Measurements from ENCODE around the gene ARID1A. TPM values are rescaled to one million over a fixed set of nuclear protein-coding genes. Genes with fewer than 3 reads are reported as not detected.

ARID1A gene
- total and polyA plus RNA-seq, 7 donors = 7.2 to 47.1 (median 22.7) TPM

- Histone ChIP-seq H3K9me3 (no peaks in the 10 kb centered on the region), H3K36me3 (no peaks in the 10 kb centered on the region), H3K4me1 (peaks cover 11 to 50% (median 36%) of the 10 kb centered on the region in 4 donors), H3K27me3 (no peaks in the 10 kb centered on the region), H3K4me3 (peak overlapping the region; percentile 44 to 58 (median 54)), H3K27ac (peak overlapping the region; percentile 96 to 99 (median 99))
- DNase-seq = no peak
- TF ChIP-seq POLR2A (IDR thresholded peaks at IDR 0.05) = peak in 1 of 2 donors; percentile 19
- peak in 2 of 4 donors; percentile 13 to 36 for TF ChIP-seq EP300 (IDR thresholded peaks at IDR 0.05)
- TF ChIP-seq POLR2AphosphoS5 (IDR thresholded peaks at IDR 0.05) = peak; percentile 7 to 87 (median 70)
- no peak for TF ChIP-seq CTCF (IDR thresholded peaks at IDR 0.05)
- intact Hi-C loops (cut with DNase I) = loop anchor here (10.0 kb wide), 1 partner anchor 171 kb away; the partner anchor contains the start of gene SFN
- 42 to 50% methylated on average over 7 of the region's 7 CpGs for WGBS, 2 donors
These were observed 1.9 kb upstream of the ARID1A start for GRCh38 chr1:26693599-26694572.

- peak overlapping the region; percentile 96 to 99 (median 99) for H3K27ac ChIP-seq
- intact Hi-C loops (cut with DNase I) = loop anchor here (10.0 kb wide), 1 partner anchor 170 kb away; the partner anchor contains the start of gene SFN
- DNase-seq = no peak
- no peaks in the 10 kb centered on the region for H3K27me3 ChIP-seq
- peaks cover 11 to 60% (median 45%) of the 10 kb centered on the region in 4 donors for H3K4me1 ChIP-seq
- H3K4me3 ChIP-seq = peak overlapping the region; percentile 89 to 98 (median 96)
- H3K36me3 ChIP-seq = no peaks in the 10 kb centered on the region
- 6% methylated on average over 14 of the region's 14 CpGs for WGBS, 2 donors
- TF ChIP-seq POLR2A (IDR thresholded peaks at IDR 0.05) (no peak), POLR2AphosphoS5 (IDR thresholded peaks at IDR 0.05) (no peak), CTCF (IDR thresholded peaks at IDR 0.05) (no peak), EP300 (IDR thresholded peaks at IDR 0.05) (no peak)
- no peaks in the 10 kb centered on the region for H3K9me3 ChIP-seq
These were observed 1.0 kb upstream of the ARID1A start for GRCh38 chr1:26694638-26695355.

GRCh38 chr1:26696119-26696653 lies 371 bp downstream of the ARID1A start:
- peak overlapping the region; percentile 89 to 98 (median 96) for H3K4me3 ChIP-seq
- no peaks in the 10 kb centered on the region for H3K27me3 ChIP-seq
- H3K4me1 ChIP-seq = peaks cover 11 to 65% (median 56%) of the 10 kb centered on the region in 4 donors
- peak overlapping the region; percentile 96 to 99 (median 99) for H3K27ac ChIP-seq
- DNase-seq = peak; percentile 74
- WGBS, 2 donors = 1% methylated on average over 70 to 72 of the region's 72 CpGs
- no peak for TF ChIP-seq POLR2AphosphoS5 (IDR thresholded peaks at IDR 0.05)
- TF ChIP-seq POLR2A (IDR thresholded peaks at IDR 0.05) = peak in 1 of 2 donors; percentile 43
- intact Hi-C loops (cut with DNase I) = loop anchor here (1.0 to 10.0 kb wide), 2 partner anchors 91 to 169 kb away; partner anchors contain the start of genes PIGV and SFN
- H3K36me3 ChIP-seq = no peaks in the 10 kb centered on the region
- H3K9me3 ChIP-seq = no peaks in the 10 kb centered on the region

- Histone ChIP-seq H3K36me3 (no peaks in the 10 kb centered on the region), H3K9me3 (no peaks in the 10 kb centered on the region), H3K4me3 (peak overlapping the region; percentile 89 to 98 (median 96)), H3K27ac (peak overlapping the region; percentile 96 to 99 (median 99)), H3K4me1 (peaks cover 11 to 65% (median 56%) of the 10 kb centered on the region in 4 donors), H3K27me3 (no peaks in the 10 kb centered on the region)
- TF ChIP-seq POLR2A (IDR thresholded peaks at IDR 0.05) = no peak
- peak in 1 of 4 donors; percentile 16 for TF ChIP-seq POLR2AphosphoS5 (IDR thresholded peaks at IDR 0.05)
- TF ChIP-seq CTCF (IDR thresholded peaks at IDR 0.05) = no peak
- intact Hi-C loops (cut with DNase I) = loop anchor here (1.0 to 10.0 kb wide), 2 partner anchors 90 to 168 kb away; partner anchors contain the start of genes PIGV and SFN
- 0 to 1% methylated on average over 98 of the region's 98 CpGs for WGBS, 2 donors
- DNase-seq = peak; percentile 79
These were observed 1.0 kb downstream of the ARID1A start for GRCh38 chr1:26696654-26697430.

All from sigmoid colon (tissue), 7 donors.